WTC11 (cell line): ENCODE measurements around the gene PTK6. TPM values are rescaled to one million over a fixed set of nuclear protein-coding genes. Genes with fewer than 3 reads are reported as not detected.

Experiments
- ATAC-seq: fragments of 200-7000 bp; cut with Tn5 transposase; 2 replicates; pipeline ENCODE4 v1.10.0; 2021; ENCODE audit warnings: mild to moderate bottlenecking, moderate library complexity
- CTCF ChIA-PET: fragments of 300-600 bp; sonication (Branson Sonifier 250); formaldehyde crosslinking; loops from one replicate; lab custom pipeline; 2021; ENCODE audit warnings: antibody characterized with exemption; lab: Charles Lee
- POLR2A ChIA-PET: fragments of 350-600 bp; sonication (Branson Sonifier 250); formaldehyde crosslinking; loops from one replicate; lab custom pipeline; 2021; ENCODE audit warnings: antibody characterized with exemption; lab: Charles Lee
- DNase-seq: peaks from one replicate; pipeline ENCODE4 v3.0.0; 2021; ENCODE audit warnings: low spot score
- H3K27ac Mint-ChIP-seq: 2 replicates; pipeline ENCODE4 v1.8.0; 2021; ENCODE audit warnings: mixed read lengths
- H3K27me3 Mint-ChIP-seq: 2 replicates; pipeline ENCODE4 v1.8.0; 2021; ENCODE audit warnings: low read depth, mild to moderate bottlenecking, moderate library complexity, mixed read lengths
- H3K36me3 Mint-ChIP-seq: 2 replicates; pipeline ENCODE4 v1.8.0; 2021; ENCODE audit warnings: mixed read lengths
- H3K4me1 Mint-ChIP-seq: 2 replicates; pipeline ENCODE4 v1.8.0; 2022; ENCODE audit warnings: mixed read lengths
- H3K4me3 Mint-ChIP-seq: 2 replicates; pipeline ENCODE4 v1.8.0; 2021; ENCODE audit warnings: mild to moderate bottlenecking, moderate library complexity, mixed read lengths
- H3K9me3 Mint-ChIP-seq: 2 replicates; pipeline ENCODE4 v1.8.0; 2021; ENCODE audit warnings: mixed read lengths
- ELF4 ChIP-seq: sonication (generic); formaldehyde crosslinking; IDR thresholded peaks from 2 replicates; pipeline ENCODE4 v1.8.1; 2022; ENCODE audit warnings: low read depth, mild to moderate bottlenecking, moderate library complexity, missing genetic modification reagents
- ESRRA ChIP-seq: sonication (generic); formaldehyde crosslinking; IDR thresholded peaks from 2 replicates; pipeline ENCODE4 v1.8.1; 2022; ENCODE audit warnings: mild to moderate bottlenecking, missing genetic modification reagents, borderline replicate concordance
- GTF2I ChIP-seq: fragments of 250-450 bp; sonication (Bioruptor Pico); conservative IDR thresholded peaks from 2 replicates; pipeline ENCODE4 v1.4.0; 2021; ENCODE audit warnings: mild to moderate bottlenecking
- IRF2 ChIP-seq: sonication (generic); formaldehyde crosslinking; IDR thresholded peaks from 2 replicates; pipeline ENCODE4 v1.8.0; 2022; ENCODE audit warnings: low read depth, missing genetic modification reagents, borderline replicate concordance
- MXD4 ChIP-seq: fragments of 250-450 bp; sonication (Bioruptor Pico); IDR thresholded peaks from 2 replicates; pipeline ENCODE4 v1.8.0; 2021; ENCODE audit warnings: mild to moderate bottlenecking, moderate library complexity, borderline replicate concordance
- NFATC4 ChIP-seq: fragments of 250-450 bp; sonication (Bioruptor Pico); IDR thresholded peaks from 2 replicates; pipeline ENCODE4 v1.9.0; 2021; ENCODE audit warnings: mild to moderate bottlenecking
- NFE2L1 ChIP-seq: sonication (generic); formaldehyde crosslinking; IDR thresholded peaks from 2 replicates; pipeline ENCODE4 v1.8.1; 2023; ENCODE audit warnings: missing genetic modification reagents
- NR3C1 ChIP-seq: sonication (generic); formaldehyde crosslinking; conservative IDR thresholded peaks from 2 replicates; pipeline ENCODE4 v1.8.1; 2023; ENCODE audit warnings: low read depth, mild to moderate bottlenecking, missing genetic modification reagents
- RORB ChIP-seq: fragments of 250-450 bp; sonication (Bioruptor Pico); IDR thresholded peaks from 2 replicates; pipeline ENCODE4 v1.9.0; 2021; ENCODE audit warnings: mild to moderate bottlenecking
- ZNF121 ChIP-seq: sonication (generic); formaldehyde crosslinking; IDR thresholded peaks from 2 replicates; pipeline ENCODE4 v1.8.0; 2023; ENCODE audit warnings: missing genetic modification reagents
- ZNF232 ChIP-seq: sonication (generic); formaldehyde crosslinking; IDR thresholded peaks from 2 replicates; pipeline ENCODE4 v1.8.0; 2022; ENCODE audit warnings: mild to moderate bottlenecking, missing genetic modification reagents
- ZNF416 ChIP-seq: fragments of 250-450 bp; sonication (Bioruptor Pico); IDR thresholded peaks from 2 replicates; pipeline ENCODE4 v1.9.0; 2021; ENCODE audit warnings: mild to moderate bottlenecking, inconsistent platforms
- total RNA-seq: library from RNA; stranded (reverse); gene quantifications from 3 replicates; pipeline ENCODE4 v1.2.3, GENCODE V29; 2021
- TF ChIP-seq, protein P1 (sequence below): sonication (generic); formaldehyde crosslinking; IDR thresholded peaks from 2 replicates; pipeline ENCODE4 v1.8.0; 2022; ENCODE audit warnings: missing genetic modification reagents
- TF ChIP-seq, protein P2 (sequence below): sonication (generic); formaldehyde crosslinking; IDR thresholded peaks from 2 replicates; pipeline ENCODE4 v1.8.1; 2022; ENCODE audit warnings: low read depth, mild to moderate bottlenecking, moderate library complexity, missing genetic modification reagents, borderline replicate concordance
- TF ChIP-seq, protein P3 (sequence below): sonication (generic); formaldehyde crosslinking; IDR thresholded peaks from 2 replicates; pipeline ENCODE4 v1.8.1; 2022; ENCODE audit warnings: mild to moderate bottlenecking, moderate library complexity, missing genetic modification reagents

The PTK6 gene
- total RNA-seq, 1 experiment from 2014 or later: 0.22 TPM

DNA sequence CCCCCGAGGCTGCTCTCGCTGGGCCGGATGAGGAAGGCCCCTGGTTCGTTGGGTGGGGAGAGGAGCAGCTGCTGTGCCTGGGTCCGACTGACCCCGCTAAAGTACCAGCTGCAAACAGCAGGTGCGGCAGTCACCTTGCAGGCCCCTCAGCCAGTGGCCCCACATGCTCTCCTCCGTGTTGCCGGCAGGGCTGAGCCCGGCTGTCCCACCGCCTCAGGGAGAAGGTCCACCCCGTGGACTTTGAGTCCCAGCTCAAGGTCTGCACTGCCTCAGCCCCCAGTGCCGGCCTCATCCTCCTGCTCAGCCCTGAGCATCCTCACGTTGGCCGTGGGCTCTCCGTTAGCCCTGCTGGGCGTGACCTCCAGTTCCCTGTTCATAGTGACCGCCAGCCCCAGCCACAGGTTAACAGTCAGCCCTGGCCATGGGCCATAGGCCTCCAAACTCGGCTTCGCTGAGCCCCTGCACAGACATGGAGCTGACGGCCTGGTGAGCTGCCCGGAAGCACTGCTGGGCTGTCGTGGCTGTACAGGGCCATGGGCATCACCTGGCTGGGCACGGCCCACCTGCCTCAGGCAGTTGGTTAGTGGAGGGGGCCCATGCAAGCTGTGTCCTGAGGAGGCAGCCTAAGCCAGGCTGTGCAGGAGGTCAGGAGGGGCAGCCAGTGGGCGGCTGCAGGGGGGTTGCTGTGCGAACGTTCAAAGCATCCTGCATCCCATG lies 7.2 kb upstream of the PTK6 start:
- H3K27ac Mint-ChIP-seq: no peak overlapping the region
- POLR2A ChIA-PET: no interaction called here
- no peak for DNase-seq
- CTCF ChIA-PET: interaction anchor here (1.4 kb wide), 1 partner anchor 429 kb away, joined by 4 read pairs; no protein-coding TSS in a partner anchor
- TF ChIP-seq NFATC4 (CRISPR knock-in tag) (no peak), ZNF121 (CRISPR knock-in tag) (no peak), NFE2L1 (CRISPR knock-in tag) (no peak)
- TF ChIP-seq, protein P1, sequence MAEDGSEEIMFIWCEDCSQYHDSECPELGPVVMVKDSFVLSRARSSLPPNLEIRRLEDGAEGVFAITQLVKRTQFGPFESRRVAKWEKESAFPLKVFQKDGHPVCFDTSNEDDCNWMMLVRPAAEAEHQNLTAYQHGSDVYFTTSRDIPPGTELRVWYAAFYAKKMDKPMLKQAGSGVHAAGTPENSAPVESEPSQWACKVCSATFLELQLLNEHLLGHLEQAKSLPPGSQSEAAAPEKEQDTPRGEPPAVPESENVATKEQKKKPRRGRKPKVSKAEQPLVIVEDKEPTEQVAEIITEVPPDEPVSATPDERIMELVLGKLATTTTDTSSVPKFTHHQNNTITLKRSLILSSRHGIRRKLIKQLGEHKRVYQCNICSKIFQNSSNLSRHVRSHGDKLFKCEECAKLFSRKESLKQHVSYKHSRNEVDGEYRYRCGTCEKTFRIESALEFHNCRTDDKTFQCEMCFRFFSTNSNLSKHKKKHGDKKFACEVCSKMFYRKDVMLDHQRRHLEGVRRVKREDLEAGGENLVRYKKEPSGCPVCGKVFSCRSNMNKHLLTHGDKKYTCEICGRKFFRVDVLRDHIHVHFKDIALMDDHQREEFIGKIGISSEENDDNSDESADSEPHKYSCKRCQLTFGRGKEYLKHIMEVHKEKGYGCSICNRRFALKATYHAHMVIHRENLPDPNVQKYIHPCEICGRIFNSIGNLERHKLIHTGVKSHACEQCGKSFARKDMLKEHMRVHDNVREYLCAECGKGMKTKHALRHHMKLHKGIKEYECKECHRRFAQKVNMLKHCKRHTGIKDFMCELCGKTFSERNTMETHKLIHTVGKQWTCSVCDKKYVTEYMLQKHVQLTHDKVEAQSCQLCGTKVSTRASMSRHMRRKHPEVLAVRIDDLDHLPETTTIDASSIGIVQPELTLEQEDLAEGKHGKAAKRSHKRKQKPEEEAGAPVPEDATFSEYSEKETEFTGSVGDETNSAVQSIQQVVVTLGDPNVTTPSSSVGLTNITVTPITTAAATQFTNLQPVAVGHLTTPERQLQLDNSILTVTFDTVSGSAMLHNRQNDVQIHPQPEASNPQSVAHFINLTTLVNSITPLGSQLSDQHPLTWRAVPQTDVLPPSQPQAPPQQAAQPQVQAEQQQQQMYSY (CRISPR knock-in tag): no peak
- H3K27me3 Mint-ChIP-seq: no peaks in the 10 kb centered on the region
- ATAC-seq: no peak
- H3K36me3 Mint-ChIP-seq: no peaks in the 10 kb centered on the region
- H3K4me1 Mint-ChIP-seq: peaks cover 9% of the 10 kb centered on the region
- H3K4me3 Mint-ChIP-seq: no peak overlapping the region
- no peaks in the 10 kb centered on the region for H3K9me3 Mint-ChIP-seq

DNA sequence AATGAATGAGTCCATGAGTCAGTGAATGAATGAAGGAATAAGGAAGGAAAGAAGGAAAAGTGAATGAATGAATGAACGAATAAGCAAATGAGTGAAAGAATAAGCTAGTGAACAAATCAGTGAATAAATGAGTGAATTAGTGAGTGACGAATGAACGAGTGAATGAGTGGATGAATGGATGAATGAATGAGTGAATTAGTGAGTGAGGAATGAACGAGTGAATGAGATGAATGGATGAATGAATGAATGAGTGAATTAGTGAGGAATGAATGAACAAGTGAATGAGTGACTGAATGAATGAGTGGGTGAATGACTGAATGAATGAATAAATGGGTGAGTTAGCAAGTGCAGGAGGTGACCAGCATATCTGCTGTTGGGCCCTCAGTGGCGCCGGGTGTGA lies 6.6 kb upstream of the PTK6 start:
- Mint-ChIP-seq H3K27me3 (no peaks in the 10 kb centered on the region), H3K36me3 (no peaks in the 10 kb centered on the region), H3K4me3 (no peak overlapping the region), H3K9me3 (no peaks in the 10 kb centered on the region), H3K27ac (peak overlapping the region; percentile 9; the same call in 1 of the 2 replicates), H3K4me1 (peaks cover 6% of the 10 kb centered on the region; the same call in 1 of the 2 replicates)
- DNase-seq (no peak), ATAC-seq (no peak)
- ChIA-PET POLR2A (interaction anchor here (0.6 kb wide), 1 partner anchor 152 kb away, joined by 4 read pairs; no protein-coding TSS in a partner anchor), CTCF (interaction anchor here (0.5 to 1.4 kb wide), 2 partner anchors 232 to 430 kb away, joined by 3 to 4 read pairs; no protein-coding TSS in a partner anchor)
- TF ChIP-seq ZNF416: no peak
- TF ChIP-seq, protein P2, sequence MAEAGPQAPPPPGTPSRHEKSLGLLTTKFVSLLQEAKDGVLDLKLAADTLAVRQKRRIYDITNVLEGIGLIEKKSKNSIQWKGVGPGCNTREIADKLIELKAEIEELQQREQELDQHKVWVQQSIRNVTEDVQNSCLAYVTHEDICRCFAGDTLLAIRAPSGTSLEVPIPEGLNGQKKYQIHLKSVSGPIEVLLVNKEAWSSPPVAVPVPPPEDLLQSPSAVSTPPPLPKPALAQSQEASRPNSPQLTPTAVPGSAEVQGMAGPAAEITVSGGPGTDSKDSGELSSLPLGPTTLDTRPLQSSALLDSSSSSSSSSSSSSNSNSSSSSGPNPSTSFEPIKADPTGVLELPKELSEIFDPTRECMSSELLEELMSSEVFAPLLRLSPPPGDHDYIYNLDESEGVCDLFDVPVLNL (CRISPR knock-in tag): no peak
- no peak for TF ChIP-seq IRF2 (CRISPR knock-in tag)
- TF ChIP-seq MXD4 (CRISPR knock-in tag): no peak
- TF ChIP-seq ZNF232 (CRISPR knock-in tag): no peak
- TF ChIP-seq NR3C1 (CRISPR knock-in tag): no peak
- no peak for TF ChIP-seq RORB (CRISPR knock-in tag)
- TF ChIP-seq GTF2I: no peak
- TF ChIP-seq, protein P1 (CRISPR knock-in tag): no peak
- no peak for TF ChIP-seq ESRRA (CRISPR knock-in tag)
- no peak for TF ChIP-seq NFATC4 (CRISPR knock-in tag)
- TF ChIP-seq, protein P3, sequence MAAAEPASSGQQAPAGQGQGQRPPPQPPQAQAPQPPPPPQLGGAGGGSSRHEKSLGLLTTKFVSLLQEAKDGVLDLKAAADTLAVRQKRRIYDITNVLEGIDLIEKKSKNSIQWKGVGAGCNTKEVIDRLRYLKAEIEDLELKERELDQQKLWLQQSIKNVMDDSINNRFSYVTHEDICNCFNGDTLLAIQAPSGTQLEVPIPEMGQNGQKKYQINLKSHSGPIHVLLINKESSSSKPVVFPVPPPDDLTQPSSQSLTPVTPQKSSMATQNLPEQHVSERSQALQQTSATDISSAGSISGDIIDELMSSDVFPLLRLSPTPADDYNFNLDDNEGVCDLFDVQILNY (CRISPR knock-in tag): no peak
- no peak for TF ChIP-seq ELF4 (CRISPR knock-in tag)
